Myocyte (in vitro differentiated cells): ENCODE data around the gene ANXA6. TPM values are rescaled to one million over a fixed set of nuclear protein-coding genes. Genes with fewer than 3 reads are reported as not detected.
A peak's percentile ranks its signal among the peaks of the same experiment; 100 is the strongest.

Experiments
- DNase-seq: peaks from one replicate; pipeline ENCODE4 v3.0.0-alpha.2; 2012; ENCODE audit warnings: low read depth
- total RNA-seq: library from RNA; depleted of rRNA; stranded (reverse); fragments of >200 nt; gene quantifications from 2 replicates; pipeline ENCODE4 v1.2.3, GENCODE V29; 2014

The ANXA6 gene
- total RNA-seq, 1 donor from 2014 or later = 661 TPM

GRCh38 chr5:151154931-151155774, 2.4 kb downstream of the ANXA6 start:
- peak; percentile 21 for DNase-seq

GRCh38 chr5:151153766-151154272, 3.8 kb downstream of the ANXA6 start:
- DNase-seq = no peak

- no peak for DNase-seq
These were observed 4.3 kb downstream of the ANXA6 start for GRCh38 chr5:151153300-151153699.

GRCh38 chr5:151151793-151152192, 5.8 kb downstream of the ANXA6 start:
- peak; percentile 57 for DNase-seq

GRCh38 chr5:151151263-151151660, 6.3 kb downstream of the ANXA6 start:
- DNase-seq = no peak

- DNase-seq = no peak
These were observed 6.9 kb downstream of the ANXA6 start for GRCh38 chr5:151150471-151151262.

- DNase-seq = no peak
These were observed 9.0 kb downstream of the ANXA6 start for GRCh38 chr5:151148583-151148982.

GRCh38 chr5:151147033-151147432, 10.5 kb downstream of the ANXA6 start:
- DNase-seq = no peak

- DNase-seq = no peak
These were observed 11.5 kb downstream of the ANXA6 start for GRCh38 chr5:151146061-151146460.

- DNase-seq = no peak
These were observed 12.7 kb downstream of the ANXA6 start for GRCh38 chr5:151144922-151145321.

GRCh38 chr5:151144275-151144674, 13.3 kb downstream of the ANXA6 start:
- no peak for DNase-seq

GRCh38 chr5:151143645-151144044, 13.9 kb downstream of the ANXA6 start:
- no peak for DNase-seq

GRCh38 chr5:151142933-151143332, 14.6 kb downstream of the ANXA6 start:
- DNase-seq = no peak

- peak; percentile 29 for DNase-seq
These were observed 16.0 kb downstream of the ANXA6 start for GRCh38 chr5:151141535-151141934.

GRCh38 chr5:151140686-151141459, 16.7 kb downstream of the ANXA6 start:
- no peak for DNase-seq

- no peak for DNase-seq
These were observed 17.9 kb downstream of the ANXA6 start for GRCh38 chr5:151139646-151140045.

GRCh38 chr5:151139015-151139414, 18.6 kb downstream of the ANXA6 start:
- DNase-seq = no peak

GRCh38 chr5:151138114-151138513, 19.5 kb downstream of the ANXA6 start:
- no peak for DNase-seq

- DNase-seq = no peak
These were observed 20.3 kb downstream of the ANXA6 start for GRCh38 chr5:151137067-151137825.

- DNase-seq = no peak
These were observed 23.4 kb downstream of the ANXA6 start for GRCh38 chr5:151134228-151134627.

GRCh38 chr5:151132963-151133362, 24.6 kb downstream of the ANXA6 start:
- no peak for DNase-seq
